Ishikawa (cell line): Measurements from ENCODE around the gene MGST1.

Source experiments
- CEBPB ChIP-seq: IDR thresholded peaks from 2 replicates; pipeline ENCODE4 v1.6.1; 2012
- CREB1 ChIP-seq: IDR thresholded peaks from 2 replicates; pipeline ENCODE4 v1.6.1; 2012; ENCODE audit warnings: low read depth
- EGR1 ChIP-seq: IDR thresholded peaks from 2 replicates; pipeline ENCODE4 v1.6.1; 2012
- EP300 ChIP-seq: IDR thresholded peaks from 2 replicates; pipeline ENCODE4 v1.6.1; 2012; ENCODE audit warnings: borderline replicate concordance
- FOXM1 ChIP-seq: IDR thresholded peaks from 2 replicates; pipeline ENCODE4 v1.6.1; 2012; ENCODE audit warnings: low read depth, borderline replicate concordance
- NFIC ChIP-seq: IDR thresholded peaks from 2 replicates; pipeline ENCODE4 v1.6.1; 2012
- RAD21 ChIP-seq: IDR thresholded peaks from 2 replicates; pipeline ENCODE4 v1.6.1; 2012; ENCODE audit warnings: low read depth
- TAF1 ChIP-seq: IDR thresholded peaks from 2 replicates; pipeline ENCODE4 v1.6.1; 2012; ENCODE audit warnings: low read depth, mild to moderate bottlenecking
- TCF12 ChIP-seq: IDR thresholded peaks from 2 replicates; pipeline ENCODE4 v1.6.1; 2012; ENCODE audit warnings: low read depth
- TEAD4 ChIP-seq: IDR thresholded peaks from 2 replicates; pipeline ENCODE4 v1.6.1; 2012
- YY1 ChIP-seq: IDR thresholded peaks from 2 replicates; pipeline ENCODE4 v1.6.1; 2012; ENCODE audit warnings: low read depth
- ZBTB7A ChIP-seq: IDR thresholded peaks from 2 replicates; pipeline ENCODE4 v1.6.1; 2012; ENCODE audit warnings: low read depth
- TF ChIP-seq, protein P1 (sequence below): IDR thresholded peaks from 2 replicates; pipeline ENCODE4 v1.6.1; 2012
- TF ChIP-seq, protein P2 (sequence below): IDR thresholded peaks from 2 replicates; pipeline ENCODE4 v1.6.1; 2012; ENCODE audit warnings: low read depth, mild to moderate bottlenecking
- TF ChIP-seq, protein P3 (sequence below): IDR thresholded peaks from 2 replicates; pipeline ENCODE4 v1.6.1; 2012

MGST1 gene

DNA sequence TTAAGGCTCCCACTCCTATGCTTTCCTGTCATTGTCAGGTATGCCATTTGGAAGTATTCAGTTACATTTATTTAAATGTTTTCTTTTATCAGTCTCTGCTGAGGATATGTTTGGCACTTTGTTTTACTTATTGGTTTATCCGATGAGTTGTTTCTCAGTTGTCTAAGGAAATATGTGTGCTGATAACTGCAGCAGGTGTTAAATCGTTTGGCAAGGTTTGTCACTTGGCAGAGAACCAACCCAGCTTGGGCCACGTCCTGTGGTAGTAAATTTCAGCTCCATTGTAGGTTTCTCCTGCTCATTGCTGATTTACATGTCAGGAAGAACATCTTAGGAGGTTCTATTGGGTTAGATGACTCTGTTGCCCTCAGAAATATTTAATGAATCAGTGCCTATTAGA is 22.0 kb upstream of the MGST1 start:
- TF ChIP-seq YY1 (no peak), NFIC (peak; percentile 48; the same call in 1 of the 2 replicates)

DNA sequence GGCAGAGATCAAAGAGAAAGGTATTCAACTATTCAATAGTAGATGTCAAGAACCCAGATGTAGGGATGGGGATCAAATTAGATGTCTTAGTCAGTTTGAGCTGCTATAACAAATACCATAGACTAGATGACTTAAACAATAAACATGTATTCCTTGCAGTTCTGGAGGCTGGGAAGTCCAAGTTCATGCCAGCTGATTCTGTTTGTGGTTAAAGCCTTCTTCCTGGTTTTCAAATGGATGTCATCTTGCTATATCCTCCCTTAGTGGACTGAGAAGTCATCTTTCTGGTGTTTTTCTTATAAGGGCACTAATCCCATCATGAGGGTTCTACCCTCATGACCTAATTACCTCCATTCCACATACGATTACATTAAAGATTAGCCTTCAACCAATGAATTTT is 19.5 kb upstream of the MGST1 start:
- TF ChIP-seq TEAD4 (no peak), CREB1 (no peak), ZBTB7A (no peak), TCF12 (no peak), NFIC (no peak), CEBPB (no peak), EP300 (no peak), EGR1 (no peak), TAF1 (no peak), YY1 (no peak), FOXM1 (no peak)
- TF ChIP-seq, protein P1, sequence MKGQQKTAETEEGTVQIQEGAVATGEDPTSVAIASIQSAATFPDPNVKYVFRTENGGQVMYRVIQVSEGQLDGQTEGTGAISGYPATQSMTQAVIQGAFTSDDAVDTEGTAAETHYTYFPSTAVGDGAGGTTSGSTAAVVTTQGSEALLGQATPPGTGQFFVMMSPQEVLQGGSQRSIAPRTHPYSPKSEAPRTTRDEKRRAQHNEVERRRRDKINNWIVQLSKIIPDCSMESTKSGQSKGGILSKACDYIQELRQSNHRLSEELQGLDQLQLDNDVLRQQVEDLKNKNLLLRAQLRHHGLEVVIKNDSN, result no peak
- TF ChIP-seq, protein P2, sequence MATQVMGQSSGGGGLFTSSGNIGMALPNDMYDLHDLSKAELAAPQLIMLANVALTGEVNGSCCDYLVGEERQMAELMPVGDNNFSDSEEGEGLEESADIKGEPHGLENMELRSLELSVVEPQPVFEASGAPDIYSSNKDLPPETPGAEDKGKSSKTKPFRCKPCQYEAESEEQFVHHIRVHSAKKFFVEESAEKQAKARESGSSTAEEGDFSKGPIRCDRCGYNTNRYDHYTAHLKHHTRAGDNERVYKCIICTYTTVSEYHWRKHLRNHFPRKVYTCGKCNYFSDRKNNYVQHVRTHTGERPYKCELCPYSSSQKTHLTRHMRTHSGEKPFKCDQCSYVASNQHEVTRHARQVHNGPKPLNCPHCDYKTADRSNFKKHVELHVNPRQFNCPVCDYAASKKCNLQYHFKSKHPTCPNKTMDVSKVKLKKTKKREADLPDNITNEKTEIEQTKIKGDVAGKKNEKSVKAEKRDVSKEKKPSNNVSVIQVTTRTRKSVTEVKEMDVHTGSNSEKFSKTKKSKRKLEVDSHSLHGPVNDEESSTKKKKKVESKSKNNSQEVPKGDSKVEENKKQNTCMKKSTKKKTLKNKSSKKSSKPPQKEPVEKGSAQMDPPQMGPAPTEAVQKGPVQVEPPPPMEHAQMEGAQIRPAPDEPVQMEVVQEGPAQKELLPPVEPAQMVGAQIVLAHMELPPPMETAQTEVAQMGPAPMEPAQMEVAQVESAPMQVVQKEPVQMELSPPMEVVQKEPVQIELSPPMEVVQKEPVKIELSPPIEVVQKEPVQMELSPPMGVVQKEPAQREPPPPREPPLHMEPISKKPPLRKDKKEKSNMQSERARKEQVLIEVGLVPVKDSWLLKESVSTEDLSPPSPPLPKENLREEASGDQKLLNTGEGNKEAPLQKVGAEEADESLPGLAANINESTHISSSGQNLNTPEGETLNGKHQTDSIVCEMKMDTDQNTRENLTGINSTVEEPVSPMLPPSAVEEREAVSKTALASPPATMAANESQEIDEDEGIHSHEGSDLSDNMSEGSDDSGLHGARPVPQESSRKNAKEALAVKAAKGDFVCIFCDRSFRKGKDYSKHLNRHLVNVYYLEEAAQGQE, result no peak
- TF ChIP-seq, protein P3, sequence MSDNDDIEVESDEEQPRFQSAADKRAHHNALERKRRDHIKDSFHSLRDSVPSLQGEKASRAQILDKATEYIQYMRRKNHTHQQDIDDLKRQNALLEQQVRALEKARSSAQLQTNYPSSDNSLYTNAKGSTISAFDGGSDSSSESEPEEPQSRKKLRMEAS, result no peak

DNA sequence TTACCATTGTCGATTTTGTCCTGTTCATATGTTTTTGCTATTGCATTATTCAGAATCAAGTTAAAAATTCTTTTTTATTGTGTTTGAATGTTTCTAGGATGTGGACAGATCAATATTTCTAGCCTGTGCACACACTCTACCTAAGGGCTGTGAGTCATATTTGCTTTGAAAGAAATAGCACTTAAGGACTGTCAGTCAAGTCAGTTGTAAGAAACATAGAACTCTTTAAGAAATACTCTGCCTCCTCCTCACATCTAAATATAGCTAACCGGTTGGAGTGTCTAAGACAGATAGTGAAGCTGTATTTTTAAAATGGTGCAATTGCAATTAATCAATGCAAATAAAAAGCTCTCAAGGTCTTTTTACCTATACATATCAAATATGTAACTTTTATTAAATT is 17.9 kb upstream of the MGST1 start:
- TF ChIP-seq TAF1 (no peak), NFIC (no peak), TCF12 (no peak), RAD21 (no peak), ZBTB7A (no peak), EP300 (no peak)
- TF ChIP-seq, protein P3, result no peak

DNA sequence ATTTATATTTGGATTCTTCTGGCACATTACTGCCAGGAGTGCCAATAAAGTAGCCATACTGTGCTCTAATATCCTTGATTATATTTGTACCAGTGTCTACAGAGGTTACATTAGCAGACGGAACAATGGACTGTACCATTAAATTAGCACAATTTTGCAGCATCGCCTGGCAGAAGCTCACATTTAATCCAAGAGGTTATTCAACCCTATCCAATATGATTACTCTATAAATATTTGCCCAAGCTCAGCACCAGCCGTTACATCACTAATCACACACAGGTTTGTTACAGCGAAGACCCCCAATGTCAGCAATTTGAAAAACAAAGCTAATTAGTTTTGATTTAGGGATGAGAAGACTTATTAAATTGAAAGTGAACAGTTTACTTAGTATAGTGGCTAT is 16.9 kb upstream of the MGST1 start:
- TF ChIP-seq NFIC (no peak), CEBPB (no peak)
- TF ChIP-seq, protein P3, result no peak

DNA sequence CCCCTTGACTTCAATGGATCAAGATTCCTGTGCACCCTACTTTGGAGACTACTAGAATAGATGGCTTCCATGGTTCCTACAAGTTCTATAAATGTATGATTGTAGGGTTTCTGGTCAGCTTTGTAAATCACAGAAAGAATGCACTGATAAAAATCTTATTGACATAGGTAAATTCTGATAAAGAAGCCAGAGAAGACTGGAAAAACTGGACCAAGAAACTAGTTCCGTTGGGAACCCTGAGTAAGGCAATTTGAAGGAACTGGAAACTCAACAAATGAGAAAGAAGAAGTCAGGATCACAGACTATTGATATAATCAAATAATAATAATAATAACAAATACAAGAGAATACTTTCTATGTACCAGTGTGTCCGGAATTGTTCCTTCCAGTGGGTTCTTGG is 15.4 kb upstream of the MGST1 start:
- TF ChIP-seq EP300 (no peak), CEBPB (no peak), CREB1 (no peak), EGR1 (no peak), RAD21 (no peak)
- TF ChIP-seq, protein P2, result no peak

DNA sequence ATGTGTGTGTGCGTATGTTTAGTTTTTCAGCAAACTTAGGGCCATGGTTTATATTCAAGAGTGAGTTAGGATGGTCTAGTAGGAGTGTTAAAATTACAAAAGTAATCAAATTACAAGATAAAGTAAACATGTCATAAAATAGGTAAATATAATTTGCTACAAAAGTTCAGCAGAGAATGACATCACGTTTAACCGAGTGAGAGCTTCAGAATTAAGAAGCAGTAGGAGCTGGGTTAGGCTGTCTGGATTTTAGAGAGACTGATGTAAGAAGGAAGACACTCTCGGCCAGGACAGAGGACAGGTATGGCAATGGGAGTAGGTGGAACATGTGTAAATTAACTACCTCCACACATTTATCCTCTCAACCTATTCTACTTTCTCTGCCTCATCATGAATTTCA is 11.6 kb upstream of the MGST1 start:
- TF ChIP-seq YY1 (no peak), RAD21 (no peak), TEAD4 (no peak), TAF1 (no peak), CEBPB (no peak), CREB1 (no peak), EGR1 (no peak)

DNA sequence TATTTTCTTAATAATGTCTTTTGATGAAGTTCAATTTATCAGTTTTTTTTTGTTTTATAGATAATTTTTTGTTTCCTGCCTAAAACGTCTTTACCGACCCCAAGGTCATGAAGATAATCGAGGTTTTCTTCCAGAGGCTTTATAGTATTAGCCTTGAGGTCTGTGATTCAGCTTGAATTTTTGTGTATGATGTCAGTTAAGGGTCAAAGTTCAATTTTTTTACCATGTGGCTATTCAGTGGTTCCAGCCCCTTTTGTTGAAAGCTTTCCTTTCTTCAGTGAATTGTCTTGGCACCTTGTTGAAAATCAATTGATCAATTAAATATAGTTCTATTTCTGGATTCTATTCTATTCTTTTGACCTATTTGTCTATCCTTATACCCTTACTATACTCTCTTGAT is 3.2 kb upstream of the MGST1 start:
- TF ChIP-seq, protein P3, result no peak
- no peak for TF ChIP-seq EGR1
- no peak for TF ChIP-seq EP300
- no peak for TF ChIP-seq RAD21
- no peak for TF ChIP-seq FOXM1
- no peak for TF ChIP-seq NFIC
- TF ChIP-seq CREB1, result no peak
- no peak for TF ChIP-seq ZBTB7A
- no peak for TF ChIP-seq YY1
- no peak for TF ChIP-seq CEBPB
- TF ChIP-seq, protein P1, result no peak
- TF ChIP-seq TAF1, result no peak
- no peak for TF ChIP-seq TCF12
